ENCODE measurements around the gene CCDC43. TPM values are rescaled to one million over a fixed set of nuclear protein-coding genes. Genes with fewer than 3 reads are reported as not detected.

CCDC43 gene
- total and polyA plus RNA-seq, 2 of the 13 experiments (the other 11 are each of a cell fraction or from before 2014, with no cell fraction given): 17.5 to 94.8 TPM

GRCh38 chr17:44708401-44709263 lies 19.1 kb upstream of the CCDC43 start, which contains the start of gene DBF4B (continued):
- TF ChIP-seq PTBP1 (IDR thresholded peaks at IDR 0.05; ENCODE audit: low read depth, low read length, poor library complexity, severe bottlenecking) (peak; percentile 62), NFATC3 (CRISPR knock-in tag; IDR thresholded peaks at IDR 0.05) (peak; percentile 92), EHMT2 (IDR thresholded peaks at IDR 0.05; ENCODE audit: borderline replicate concordance, low read depth, low read length) (no peak; the same call in 1 of the 2 replicates), ZNF224 (CRISPR knock-in tag; IDR thresholded peaks at IDR 0.05) (peak; percentile 71; the same call in 1 of the 2 replicates), ZMAT5 (CRISPR knock-in tag; IDR thresholded peaks at IDR 0.05; ENCODE audit: borderline replicate concordance, low read depth) (no peak), KDM4B (CRISPR knock-in tag; IDR thresholded peaks at IDR 0.05) (no peak; the same call in 1 of the 2 replicates), ZBTB46 (CRISPR knock-in tag; IDR thresholded peaks at IDR 0.05; ENCODE audit: borderline replicate concordance) (no peak), FOXC1 (CRISPR knock-in tag; IDR thresholded peaks at IDR 0.05; ENCODE audit: borderline replicate concordance) (no peak; the same call in 1 of the 2 replicates), GATAD2A (CRISPR knock-in tag; IDR thresholded peaks at IDR 0.05) (peak; percentile 69), ZNF501 (CRISPR knock-in tag; IDR thresholded peaks at IDR 0.05) (peak; percentile 97), ZNF543 (CRISPR knock-in tag; IDR thresholded peaks at IDR 0.05) (no peak; the same call in 1 of the 2 replicates), ZBTB43 (CRISPR knock-in tag; conservative IDR thresholded peaks at IDR 0.05) (0 out of 2 replicates have a peak, but pooled peaks have one; percentile 10), PAWR (CRISPR knock-in tag; IDR thresholded peaks at IDR 0.05; ENCODE audit: borderline replicate concordance) (no peak), ZNF569 (CRISPR knock-in tag; IDR thresholded peaks at IDR 0.05; ENCODE audit: borderline replicate concordance) (no peak), GABPA (IDR thresholded peaks at IDR 0.05; ENCODE audit: low read depth, low read length) (no peak), GABPA (CRISPR knock-in tag; IDR thresholded peaks at IDR 0.05; ENCODE audit: low read depth) (peak; percentile 85)
- TF ChIP-seq, protein P1, sequence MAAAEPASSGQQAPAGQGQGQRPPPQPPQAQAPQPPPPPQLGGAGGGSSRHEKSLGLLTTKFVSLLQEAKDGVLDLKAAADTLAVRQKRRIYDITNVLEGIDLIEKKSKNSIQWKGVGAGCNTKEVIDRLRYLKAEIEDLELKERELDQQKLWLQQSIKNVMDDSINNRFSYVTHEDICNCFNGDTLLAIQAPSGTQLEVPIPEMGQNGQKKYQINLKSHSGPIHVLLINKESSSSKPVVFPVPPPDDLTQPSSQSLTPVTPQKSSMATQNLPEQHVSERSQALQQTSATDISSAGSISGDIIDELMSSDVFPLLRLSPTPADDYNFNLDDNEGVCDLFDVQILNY (CRISPR knock-in tag; conservative IDR thresholded peaks at IDR 0.05): peak; percentile 96
- TF ChIP-seq, protein P2, sequence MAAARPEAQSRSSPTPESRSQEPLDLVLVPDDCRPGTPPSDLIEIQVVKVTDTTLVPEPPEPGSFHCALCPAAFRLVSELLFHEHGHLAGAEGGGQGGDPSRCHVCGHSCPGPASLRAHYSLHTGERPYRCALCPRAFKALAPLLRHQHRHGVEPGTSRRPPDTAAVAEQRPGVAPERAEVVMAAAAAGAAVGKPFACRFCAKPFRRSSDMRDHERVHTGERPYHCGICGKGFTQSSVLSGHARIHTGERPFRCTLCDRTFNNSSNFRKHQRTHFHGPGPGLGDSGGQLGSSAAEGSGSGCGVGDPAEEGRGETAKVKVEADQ (CRISPR knock-in tag; IDR thresholded peaks at IDR 0.05; ENCODE audit: borderline replicate concordance): peak; percentile 23; the same call in 1 of the 2 replicates
- TF ChIP-seq, protein P3, sequence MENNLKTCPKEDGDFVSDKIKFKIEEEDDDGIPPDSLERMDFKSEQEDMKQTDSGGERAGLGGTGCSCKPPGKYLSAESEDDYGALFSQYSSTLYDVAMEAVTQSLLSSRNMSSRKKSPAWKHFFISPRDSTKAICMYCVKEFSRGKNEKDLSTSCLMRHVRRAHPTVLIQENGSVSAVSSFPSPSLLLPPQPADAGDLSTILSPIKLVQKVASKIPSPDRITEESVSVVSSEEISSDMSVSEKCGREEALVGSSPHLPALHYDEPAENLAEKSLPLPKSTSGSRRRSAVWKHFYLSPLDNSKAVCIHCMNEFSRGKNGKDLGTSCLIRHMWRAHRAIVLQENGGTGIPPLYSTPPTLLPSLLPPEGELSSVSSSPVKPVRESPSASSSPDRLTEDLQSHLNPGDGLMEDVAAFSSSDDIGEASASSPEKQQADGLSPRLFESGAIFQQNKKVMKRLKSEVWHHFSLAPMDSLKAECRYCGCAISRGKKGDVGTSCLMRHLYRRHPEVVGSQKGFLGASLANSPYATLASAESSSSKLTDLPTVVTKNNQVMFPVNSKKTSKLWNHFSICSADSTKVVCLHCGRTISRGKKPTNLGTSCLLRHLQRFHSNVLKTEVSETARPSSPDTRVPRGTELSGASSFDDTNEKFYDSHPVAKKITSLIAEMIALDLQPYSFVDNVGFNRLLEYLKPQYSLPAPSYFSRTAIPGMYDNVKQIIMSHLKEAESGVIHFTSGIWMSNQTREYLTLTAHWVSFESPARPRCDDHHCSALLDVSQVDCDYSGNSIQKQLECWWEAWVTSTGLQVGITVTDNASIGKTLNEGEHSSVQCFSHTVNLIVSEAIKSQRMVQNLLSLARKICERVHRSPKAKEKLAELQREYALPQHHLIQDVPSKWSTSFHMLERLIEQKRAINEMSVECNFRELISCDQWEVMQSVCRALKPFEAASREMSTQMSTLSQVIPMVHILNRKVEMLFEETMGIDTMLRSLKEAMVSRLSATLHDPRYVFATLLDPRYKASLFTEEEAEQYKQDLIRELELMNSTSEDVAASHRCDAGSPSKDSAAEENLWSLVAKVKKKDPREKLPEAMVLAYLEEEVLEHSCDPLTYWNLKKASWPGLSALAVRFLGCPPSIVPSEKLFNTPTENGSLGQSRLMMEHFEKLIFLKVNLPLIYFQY (CRISPR knock-in tag; IDR thresholded peaks at IDR 0.05; ENCODE audit: borderline replicate concordance): no peak
